ENCODE results near the gene AAMDC.

DNA sequence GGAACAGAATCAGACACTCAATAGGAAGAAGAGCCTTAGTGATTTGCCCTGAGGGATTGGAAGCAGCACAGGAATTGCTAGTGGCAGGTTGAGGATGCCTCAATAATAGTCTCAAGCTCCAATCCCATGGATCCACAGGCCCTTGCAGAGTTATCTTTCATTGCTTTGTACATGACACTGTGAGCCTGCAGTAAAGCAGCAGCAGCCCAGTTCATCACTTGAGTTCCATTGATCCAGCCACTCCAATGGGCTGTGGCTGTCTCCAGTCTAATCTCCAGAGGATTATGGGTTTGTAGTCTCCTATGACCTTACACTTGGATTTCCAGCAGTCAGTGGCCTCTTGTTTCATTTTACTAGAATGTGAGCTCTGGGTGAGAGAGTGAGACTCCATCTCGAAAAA is 45.4 kb downstream of the AAMDC start:
- TF ChIP-seq CTCF (IDR thresholded peaks at IDR 0.05) (no peak), POLR2A (IDR thresholded peaks at IDR 0.05) (no peak)
